ENCODE measurements around the gene CALML3. TPM values are rescaled to one million over a fixed set of nuclear protein-coding genes. Genes with fewer than 3 reads are reported as not detected.

Gene CALML3
- total RNA-seq, 1 donor from 2014 or later, result not detected

DNA sequence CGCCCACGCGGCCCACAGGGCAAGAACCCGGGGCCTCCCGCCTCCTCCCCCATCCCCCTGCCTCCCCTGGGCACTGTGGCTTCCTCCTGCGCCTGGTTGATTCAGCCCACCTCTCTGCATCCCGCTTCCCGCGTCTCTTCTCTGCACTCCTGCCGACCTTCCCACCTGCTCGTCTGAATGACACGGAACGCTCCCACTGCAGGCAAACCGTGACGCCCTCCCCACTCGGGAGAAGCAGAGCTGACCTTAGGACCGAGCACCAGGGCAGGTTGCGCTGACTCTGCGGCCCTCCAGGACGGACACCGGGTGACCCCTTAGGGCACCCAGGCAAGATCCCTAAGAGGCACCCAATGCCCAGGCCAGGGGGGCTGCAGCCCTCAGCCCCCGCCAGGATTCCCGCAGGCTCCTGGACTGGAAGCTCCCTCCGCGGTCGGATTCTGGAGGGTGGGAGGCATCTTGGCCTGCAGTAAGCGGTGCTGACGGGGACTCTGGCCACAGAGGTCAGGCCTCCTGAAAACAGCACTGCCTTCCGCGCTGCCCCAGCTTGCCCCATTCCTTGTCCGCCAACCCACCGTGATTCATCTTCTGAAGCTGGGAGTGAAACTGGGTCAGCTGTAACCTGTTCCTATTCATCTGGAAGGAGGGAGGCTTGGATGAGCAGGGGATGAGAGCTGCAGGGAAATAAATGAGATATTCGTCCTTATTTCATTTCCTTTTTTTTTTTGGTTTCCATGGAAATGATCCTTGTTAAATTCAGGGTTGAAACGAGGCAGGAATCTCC, 990 bp downstream of the CALML3 start:
- peak; percentile 54 for DNase-seq (ENCODE audit: low spot score)

DNA sequence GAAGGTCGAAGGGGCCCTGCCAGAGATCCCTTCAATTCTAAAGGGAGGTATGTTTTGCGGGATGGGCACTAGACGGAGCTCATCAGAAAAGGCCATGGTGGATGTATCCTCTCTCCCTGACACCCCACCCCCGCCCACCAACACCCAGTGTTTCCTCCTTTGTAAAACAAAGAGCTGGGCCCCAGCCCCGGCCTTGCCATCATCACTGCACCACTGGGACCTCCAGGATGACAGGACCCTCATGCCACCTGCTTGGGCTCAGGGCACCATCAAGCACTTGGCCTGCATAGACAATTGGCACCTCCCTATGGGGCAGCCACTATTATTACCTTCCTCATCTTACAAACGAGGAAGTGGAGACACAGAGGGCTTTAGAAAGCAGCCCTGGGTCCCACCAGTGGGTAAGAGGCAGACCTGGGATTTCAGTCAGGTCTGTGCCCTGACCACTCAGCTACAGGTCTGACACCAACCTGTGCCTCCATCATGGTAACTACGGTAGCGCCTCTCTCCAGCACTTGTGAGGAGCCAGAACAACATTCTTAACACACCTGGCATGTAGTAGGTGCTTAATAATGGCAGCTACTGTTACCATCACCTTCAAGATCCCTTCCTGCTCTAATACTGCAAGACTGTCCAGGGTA, 2.0 kb downstream of the CALML3 start:
- DNase-seq (ENCODE audit: low spot score), result no peak

DNA sequence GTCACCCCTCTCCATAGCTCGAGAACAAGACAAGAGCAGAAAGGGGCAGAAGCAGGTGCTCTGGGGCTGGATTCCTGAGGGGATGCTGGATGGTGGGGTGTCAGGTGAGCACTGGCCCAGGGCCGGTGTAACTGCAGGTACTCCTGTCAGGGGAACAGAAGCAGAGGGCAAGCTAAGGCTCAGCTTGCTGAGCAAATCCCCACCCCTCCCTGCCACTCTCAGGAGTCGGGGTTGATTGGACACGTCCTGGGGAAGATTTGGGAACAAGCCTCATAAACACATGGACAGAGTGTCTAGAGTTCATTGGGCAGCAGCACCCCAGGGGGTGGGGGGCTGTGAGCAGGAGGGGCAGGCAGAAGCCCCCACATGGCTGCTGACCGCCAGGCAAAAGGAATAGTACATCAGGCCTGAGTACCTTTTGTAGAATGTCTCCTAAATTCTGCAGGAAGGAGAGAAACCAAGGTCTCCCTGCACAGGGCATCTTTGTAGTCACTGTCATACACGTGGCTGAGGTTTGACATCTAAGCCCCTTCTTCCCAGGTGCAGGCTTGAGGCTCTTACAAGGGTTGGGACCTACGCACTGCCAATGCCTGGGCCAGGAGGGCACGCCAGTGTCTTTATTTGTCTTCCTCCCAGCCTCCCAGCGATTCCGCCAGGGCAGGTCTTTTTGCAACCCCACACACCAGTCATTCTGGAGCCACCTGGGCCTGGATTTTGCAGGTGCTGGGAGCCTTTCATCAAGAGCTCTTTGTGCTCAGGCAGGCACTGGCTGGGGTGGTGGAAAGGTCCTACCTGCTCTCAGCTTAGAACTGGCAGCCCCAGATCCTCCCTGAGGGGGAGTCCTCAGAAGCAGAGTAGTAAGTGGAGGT, 2.8 kb downstream of the CALML3 start:
- no peak for DNase-seq (ENCODE audit: low spot score)

DNA sequence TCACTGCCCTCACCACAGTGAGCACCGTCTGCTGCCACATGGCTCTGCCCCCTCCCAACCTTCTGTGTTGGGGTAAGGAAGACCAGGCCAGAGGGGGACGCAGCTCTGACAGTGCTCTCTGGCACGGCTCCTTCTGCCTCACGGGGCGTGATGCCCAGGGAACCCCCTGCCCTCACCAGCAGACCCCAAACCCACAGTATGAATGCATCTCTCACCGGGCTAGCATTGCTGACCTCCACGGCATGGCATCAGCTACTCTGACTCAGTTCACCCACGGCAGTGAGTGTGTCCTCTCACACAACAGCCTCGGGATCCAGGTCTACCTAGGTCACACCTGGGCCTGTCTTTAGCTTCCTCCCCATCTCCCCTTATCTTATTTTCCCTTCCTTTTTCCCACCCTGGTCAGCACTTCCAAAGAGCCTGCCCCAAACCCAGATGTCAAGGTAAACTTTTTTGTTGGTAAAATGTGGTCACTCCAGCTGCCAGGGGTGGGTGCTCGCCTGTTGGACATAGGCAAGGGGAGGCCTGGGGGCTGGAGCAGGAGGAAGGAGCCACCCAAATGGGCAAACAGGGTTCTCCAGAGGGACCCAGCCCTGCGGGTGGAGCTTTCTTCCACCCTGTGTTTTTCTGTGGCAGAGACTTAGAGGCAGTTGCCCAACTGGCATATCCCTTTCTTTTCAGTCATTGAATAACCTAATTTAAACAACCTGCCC, 4.4 kb downstream of the CALML3 start:
- no peak for DNase-seq (ENCODE audit: low spot score)

DNA sequence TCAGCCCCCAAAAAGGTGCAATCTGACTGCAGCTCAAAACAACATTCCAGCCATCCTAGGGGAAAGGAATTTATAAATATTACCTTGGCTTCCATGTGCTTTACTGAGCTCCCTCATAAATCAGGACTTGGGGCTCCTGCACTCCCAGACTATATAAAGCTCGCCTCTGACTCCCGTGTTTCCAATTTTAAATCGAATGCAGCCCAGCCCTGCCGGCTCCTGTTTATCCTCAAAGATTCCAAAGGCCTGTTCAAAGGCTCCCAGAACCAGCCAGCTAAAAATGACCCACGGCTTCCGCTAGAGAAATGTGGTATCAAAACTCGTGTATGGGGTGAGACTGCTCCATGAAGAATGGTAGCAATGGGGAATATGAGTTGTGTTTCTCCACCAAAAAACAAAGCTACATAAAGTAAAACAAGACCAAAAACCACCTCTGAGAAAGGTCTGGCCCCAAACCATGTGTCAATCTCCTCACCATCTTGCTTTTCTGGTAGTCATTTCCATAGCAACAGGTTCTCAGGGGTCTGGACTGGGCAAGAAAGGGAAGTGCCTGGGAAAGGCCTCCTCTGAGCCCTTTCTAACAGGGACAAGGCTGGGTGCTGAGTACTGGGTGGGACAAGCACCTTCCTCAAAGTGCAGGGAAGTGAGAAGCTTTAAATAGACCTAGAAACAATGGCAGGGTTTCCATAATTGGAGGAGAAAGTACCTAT, 5.1 kb downstream of the CALML3 start:
- DNase-seq (ENCODE audit: low spot score), result no peak

DNA sequence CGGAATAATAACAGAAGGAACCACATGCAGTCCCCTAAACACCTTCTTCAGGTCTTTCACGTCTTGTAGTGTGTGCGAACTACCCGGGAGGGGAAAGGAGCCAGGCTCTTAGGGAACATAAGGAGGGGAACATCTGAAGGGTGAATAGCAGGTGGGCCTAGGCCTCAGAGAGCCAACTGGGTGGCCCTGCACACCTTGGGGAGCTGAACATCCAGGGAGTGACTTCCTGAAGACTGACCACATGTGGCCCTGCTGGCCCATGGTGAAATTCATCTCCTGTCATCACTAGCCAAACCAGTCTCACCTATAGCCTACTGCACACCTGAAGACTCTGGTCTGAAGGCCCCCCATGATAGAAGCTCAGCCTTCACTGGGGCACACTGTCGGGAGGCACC, 5.6 kb downstream of the CALML3 start:
- no peak for DNase-seq (ENCODE audit: low spot score)

DNA sequence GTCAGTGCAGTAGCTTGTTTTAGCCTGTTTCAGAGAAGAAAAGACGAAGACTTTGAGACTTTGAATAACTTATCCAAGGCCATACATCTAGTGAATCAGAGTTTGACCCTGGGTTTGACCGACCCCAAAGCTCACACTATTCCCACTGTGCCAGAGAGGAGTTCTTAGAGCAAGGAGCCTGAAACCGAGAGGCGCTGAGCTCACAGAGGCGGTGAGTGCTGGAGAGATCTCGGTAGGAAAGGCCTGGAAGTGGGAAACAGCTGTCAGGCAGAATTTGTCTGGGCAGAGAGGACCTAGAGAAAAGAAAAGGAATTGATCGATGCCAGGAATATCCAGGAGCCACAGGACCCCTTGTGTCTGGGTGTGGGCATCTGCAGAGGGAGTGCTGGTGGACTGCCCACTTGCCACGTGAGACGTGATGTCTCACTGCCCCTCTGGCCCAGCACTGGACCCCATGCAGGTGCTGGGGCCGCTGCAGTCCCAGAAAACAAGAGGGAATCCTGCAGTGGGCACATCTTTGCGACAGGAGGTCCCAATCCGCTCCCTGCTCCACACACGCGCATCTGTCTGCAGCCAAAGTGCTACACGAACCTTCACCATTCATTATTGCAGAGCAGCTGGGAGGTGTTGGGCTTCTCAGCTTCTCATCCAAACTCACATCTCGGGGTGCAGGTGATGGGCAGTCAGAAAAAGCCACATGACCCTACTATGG, 6.2 kb downstream of the CALML3 start:
- DNase-seq (ENCODE audit: low spot score), result no peak

DNA sequence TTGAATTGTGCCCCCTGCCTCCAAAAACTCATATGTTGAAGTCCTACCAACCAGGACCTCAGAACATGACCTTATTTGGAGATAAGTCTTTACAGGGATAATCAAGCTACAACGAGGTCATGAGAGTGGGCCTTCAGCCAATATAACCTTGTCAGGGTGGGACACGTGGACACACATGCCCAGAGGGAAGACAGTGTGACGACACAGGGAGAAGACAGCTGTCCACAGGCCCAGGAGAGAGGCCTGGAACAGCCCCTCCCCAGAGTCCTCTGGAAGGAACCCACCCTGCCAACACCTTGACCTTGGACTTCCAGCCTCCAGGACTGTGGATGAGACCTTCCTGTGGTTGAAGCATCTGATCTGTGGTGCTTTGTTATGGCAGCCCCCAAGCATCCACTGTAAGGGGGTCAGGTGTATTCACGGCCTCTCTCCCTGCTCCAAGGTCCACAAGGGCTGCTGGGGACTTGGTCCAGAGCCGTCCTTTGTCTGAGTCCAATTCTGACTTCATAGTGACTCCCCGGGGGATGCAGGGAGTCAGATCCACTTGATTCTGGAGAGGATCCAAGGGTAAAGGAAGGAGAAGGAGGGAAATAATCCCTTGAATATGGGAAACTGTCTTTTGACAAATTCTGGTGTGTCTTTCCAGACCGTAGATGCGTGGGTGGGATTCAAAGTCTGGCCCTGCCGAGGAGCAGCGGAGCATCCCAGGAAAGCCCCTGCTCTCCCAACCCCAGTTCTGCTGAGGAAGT, 7.0 kb downstream of the CALML3 start:
- DNase-seq (ENCODE audit: low spot score), result no peak

DNA sequence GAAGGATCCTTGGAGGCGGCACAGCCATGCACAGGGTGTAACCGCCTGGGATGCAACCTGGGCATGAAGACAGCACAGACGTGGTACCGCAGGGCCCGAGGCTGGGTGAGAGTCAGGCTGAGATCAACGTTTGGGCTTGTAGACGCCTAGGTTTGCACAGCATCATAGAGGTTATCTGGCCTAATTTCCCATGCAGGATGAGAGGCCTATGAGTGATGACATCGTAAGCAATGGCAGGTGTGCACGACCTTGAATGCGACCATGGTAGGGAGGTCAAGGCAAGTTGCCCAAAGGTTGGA, 7.5 kb downstream of the CALML3 start:
- no peak for DNase-seq (ENCODE audit: low spot score)

DNA sequence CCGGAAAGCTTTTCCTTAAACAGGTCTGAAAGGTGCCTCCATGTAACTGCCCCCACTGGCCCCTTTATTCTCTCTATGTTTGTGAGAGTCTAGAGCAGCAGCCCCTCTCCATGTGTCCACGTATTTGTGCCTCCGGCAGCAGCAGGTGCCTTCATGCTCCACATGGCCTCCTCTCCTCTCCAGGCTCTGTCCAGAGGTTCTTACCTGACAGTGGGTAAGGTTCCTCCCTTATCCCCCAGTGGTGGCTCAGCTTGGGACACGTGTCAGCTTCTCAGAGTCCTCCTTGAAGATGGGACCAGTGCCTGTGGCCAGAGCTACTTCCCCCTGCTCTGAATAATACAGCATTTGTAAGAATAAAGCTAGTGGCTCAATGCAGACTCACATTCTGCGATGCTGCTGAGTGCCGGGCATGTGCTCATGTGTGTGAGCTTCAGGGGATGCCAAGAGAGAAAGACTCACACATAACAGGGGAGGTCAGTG, 7.9 kb downstream of the CALML3 start:
- no peak for DNase-seq (ENCODE audit: low spot score)

DNA sequence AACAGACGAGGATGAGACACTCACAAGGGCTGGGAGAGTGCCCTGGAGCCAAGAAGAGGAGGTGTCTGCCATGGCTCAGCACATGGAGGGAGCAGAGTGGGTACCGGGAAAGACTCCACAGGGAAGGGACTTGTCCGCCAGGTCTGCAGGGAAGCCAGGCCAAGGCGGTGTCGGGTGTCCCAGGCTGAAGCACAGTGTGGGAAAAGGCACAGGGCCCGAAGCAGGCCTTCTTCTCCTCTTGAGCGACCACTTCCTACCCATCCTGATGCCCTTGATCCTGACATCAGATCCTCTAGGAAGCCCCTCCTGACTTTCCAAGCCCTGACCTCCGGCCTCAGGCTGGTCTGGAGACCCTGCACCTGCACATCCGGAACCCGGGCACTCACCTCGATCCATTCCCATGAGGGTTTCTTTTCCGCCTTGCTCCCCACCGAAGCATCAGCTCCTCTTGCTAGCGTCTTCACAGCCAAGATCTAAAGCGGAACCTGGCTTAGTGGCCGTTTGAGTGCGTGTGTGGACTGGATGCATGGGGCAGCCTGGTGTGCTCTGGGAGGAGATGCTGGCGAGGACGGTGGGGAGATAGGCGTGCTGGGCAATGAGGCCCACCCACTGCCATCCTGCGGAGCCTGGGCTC, 8.5 kb downstream of the CALML3 start:
- DNase-seq (ENCODE audit: low spot score), result no peak

DNA sequence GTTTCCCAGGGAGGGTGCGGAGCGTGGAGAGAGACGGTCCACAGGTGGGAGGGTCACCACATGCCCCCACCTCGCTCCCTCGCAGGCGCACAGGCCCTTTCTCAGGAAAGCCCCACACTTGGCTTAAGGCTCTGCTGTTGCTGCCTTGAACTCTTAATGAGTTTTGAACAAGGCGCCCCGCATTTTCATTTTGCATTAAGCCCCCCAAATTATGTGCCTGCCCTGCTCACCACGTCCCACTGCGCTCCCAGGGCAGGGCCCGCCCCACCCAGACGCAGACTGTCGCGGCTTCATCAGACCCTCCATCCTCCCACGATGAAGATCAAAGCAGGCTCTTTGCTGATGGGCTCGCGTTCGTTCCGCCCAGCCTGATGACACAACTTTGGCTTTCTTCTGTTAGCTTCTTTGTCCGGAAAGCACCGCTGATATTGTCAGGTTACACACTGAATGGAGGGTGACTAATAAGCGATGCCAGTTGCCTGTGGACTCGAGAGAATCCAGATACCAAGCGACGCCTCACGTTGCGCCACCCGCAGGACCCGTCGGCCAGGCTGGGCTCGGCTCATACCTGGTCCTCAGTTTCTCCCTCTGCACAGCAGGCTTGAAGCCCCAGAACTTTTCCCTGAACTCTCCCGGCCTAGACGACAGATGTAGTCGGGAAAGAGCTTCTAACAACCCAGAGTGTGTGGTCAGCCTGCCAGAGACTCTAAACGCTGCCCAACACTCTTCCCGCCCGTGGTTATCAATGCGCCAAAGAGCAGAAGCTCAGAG, 9.5 kb downstream of the CALML3 start:
- no peak for DNase-seq (ENCODE audit: low spot score)

DNA sequence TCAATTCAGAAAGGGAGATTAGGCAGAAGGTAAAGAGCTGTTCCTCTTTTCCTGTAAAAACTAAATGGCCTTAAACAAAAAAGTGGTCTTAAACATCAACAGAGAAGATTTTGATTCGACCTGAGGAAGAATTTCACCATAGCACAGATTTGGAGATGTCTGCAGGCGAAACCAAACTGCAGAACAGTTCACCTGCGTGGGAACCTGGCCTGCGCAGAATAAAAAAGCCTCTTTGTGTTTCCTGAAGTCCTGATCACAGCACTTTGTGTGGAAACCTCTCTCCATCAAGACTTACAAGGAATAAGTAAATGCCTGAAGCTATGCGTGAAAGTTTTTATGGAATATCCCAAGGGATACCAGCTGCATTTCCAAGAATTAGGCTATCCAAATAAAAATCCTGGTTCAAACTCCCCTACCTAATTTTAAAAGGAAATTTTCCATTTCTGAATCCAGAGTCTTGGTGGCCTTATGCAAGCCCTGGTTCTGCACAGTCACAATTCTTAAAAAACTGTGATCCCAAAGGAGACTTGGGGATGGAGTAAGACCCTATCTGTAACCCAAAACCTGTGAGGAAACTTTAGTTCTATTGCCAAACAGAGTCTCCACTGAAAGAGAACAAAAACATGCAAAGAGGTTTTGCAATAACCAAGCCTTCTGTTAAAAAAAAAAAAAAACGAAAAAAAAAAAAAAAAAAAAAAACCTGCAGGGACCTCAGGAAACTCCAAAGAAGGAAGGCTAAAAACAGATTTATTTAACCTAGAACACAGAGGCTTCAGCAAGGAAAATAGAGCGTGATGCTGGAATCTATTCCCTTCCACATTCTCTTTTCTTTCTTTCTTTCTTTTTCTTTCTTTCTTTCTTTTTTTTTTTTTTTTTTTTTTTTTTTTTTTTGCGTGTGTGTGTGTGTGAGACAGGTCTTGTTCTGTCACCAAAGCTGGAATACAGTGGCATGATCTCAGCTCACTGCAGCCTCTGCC, 10.4 kb downstream of the CALML3 start:
- DNase-seq (ENCODE audit: low spot score), result no peak

DNA sequence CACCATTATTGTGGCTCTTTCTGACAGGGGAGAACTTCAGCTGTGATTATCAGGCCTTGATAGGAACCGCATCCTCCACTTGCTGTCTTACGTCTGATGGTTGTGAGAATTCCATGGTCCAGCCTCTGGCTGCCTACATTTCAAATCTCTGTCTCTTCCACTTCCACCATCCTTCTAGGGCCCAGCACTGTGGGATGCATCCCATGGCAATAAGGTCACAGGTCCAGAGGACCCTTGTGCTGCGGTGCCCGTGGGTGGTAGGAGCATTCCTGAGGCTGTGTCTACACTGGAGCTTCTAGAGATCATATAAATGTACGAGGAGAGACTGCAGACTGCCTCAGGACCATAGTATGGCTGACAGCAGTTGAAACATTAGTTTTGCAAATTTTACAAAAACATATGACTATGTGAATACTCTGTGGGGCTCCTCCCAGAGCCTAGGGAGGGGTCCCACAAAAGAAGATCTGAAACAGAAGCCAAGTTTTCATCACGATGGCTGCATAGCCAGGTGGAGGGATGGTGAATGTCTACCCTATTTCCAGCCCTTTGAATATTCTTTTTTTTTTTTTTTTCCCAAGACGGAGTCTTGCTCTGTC, 11.8 kb downstream of the CALML3 start:
- no peak for DNase-seq (ENCODE audit: low spot score)

DNA sequence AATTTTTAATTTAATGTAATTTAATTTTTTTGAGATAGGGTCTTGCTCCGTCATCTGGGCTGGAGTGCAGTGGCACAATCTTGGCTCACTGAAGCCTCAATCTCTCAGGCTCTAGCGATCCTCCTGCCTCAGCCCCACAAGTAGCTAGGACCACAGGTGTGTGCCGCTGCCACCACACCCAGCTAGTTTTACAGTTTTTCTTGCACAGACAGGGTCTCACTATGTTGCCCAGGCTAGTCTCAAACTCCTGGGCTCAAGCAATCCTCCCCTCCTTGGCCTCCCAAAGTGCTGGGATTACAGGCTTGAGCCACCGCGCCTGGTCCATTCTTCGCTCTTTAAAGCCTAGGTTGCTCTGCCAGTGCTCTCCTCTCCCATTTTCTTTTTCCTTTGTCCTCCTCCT, 12.9 kb downstream of the CALML3 start:
- DNase-seq (ENCODE audit: low spot score), result no peak

DNA sequence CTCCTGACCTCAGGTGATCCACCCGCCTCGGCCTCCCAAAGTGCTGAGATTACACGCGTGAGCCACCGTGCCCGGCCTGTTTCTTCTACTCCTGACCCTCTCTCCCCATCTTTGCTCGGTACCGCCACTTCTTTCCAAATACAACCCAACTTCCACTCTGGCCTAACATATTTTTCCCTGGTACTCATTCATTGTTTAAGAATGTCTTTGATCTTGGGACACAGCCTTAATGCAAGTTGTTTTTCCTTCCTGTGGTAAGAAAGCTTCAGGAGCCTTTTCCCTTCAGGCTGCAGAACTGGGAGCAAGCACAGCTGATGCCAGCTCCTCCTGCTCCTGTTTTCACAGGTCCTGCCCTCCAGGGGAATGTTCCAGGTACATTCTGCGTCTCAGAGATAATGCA, 13.7 kb downstream of the CALML3 start:
- no peak for DNase-seq (ENCODE audit: low spot score)
